H9 (cell line): Measurements from ENCODE around the gene TNFRSF11A. TPM values are rescaled to one million over a fixed set of nuclear protein-coding genes. Genes with fewer than 3 reads are reported as not detected.

Experiments used
- DNase-seq: peaks from one replicate; pipeline ENCODE4 v3.0.0-alpha.2; 2017
- H2AFZ ChIP-seq: one replicate; pipeline ENCODE4 v1.6.1; 2013; ENCODE audit warnings: mild to moderate bottlenecking, low read length, control low read depth, moderate library complexity
- H2AK5ac ChIP-seq: 2 replicates; pipeline ENCODE4 v1.6.1; 2013; ENCODE audit warnings: low read length, control low read depth, mixed read lengths; ENCODE audit not compliant: insufficient read length
- H2BK120ac ChIP-seq: one replicate; pipeline ENCODE4 v1.6.1; 2013; ENCODE audit warnings: low read depth, mild to moderate bottlenecking, low read length, control low read depth, inconsistent platforms; ENCODE audit not compliant: poor library complexity, severe bottlenecking
- H2BK12ac ChIP-seq: 2 replicates; pipeline ENCODE4 v1.6.1; 2013; ENCODE audit warnings: low read length, control low read depth, mixed read lengths, low read depth; ENCODE audit not compliant: insufficient read length
- H2BK15ac ChIP-seq: 2 replicates; pipeline ENCODE4 v1.6.1; 2013; ENCODE audit warnings: low read depth, low read length, control low read depth
- H2BK20ac ChIP-seq: one replicate; pipeline ENCODE4 v1.6.1; 2013; ENCODE audit warnings: low read depth, mild to moderate bottlenecking, low read length, control low read depth, inconsistent platforms; ENCODE audit not compliant: poor library complexity, severe bottlenecking
- H2BK5ac ChIP-seq: 2 replicates; pipeline ENCODE4 v1.6.1; 2013; ENCODE audit warnings: low read length, control low read depth, mixed read lengths; ENCODE audit not compliant: insufficient read length
- H3K14ac ChIP-seq: 2 replicates; pipeline ENCODE4 v1.6.1; 2013; ENCODE audit warnings: low read length, control low read depth; ENCODE audit not compliant: insufficient read depth
- H3K18ac ChIP-seq: 2 replicates; pipeline ENCODE4 v1.6.1; 2013; ENCODE audit warnings: low read depth, mild to moderate bottlenecking, mixed read lengths, low read length, control low read depth; ENCODE audit not compliant: insufficient read length
- H3K23ac ChIP-seq: 2 replicates; pipeline ENCODE4 v1.6.1; 2013; ENCODE audit warnings: low read length, control low read depth, mixed read lengths, low read depth; ENCODE audit not compliant: insufficient read length
- H3K23me2 ChIP-seq: 2 replicates; pipeline ENCODE4 v1.6.1; 2013; ENCODE audit warnings: low read depth, mild to moderate bottlenecking, mixed read lengths, low read length, control low read depth; ENCODE audit not compliant: insufficient read length, poor library complexity, severe bottlenecking
- H3K27ac ChIP-seq: 2 replicates; pipeline ENCODE4 v1.5.1; 2013; ENCODE audit warnings: low read length, control low read depth, mixed read lengths, low read depth; ENCODE audit not compliant: insufficient read length
- H3K27me3 ChIP-seq: 2 replicates; pipeline ENCODE4 v1.6.1; 2013; ENCODE audit warnings: low read length, control low read depth, inconsistent platforms; ENCODE audit not compliant: insufficient read depth
- H3K4ac ChIP-seq: 2 replicates; pipeline ENCODE4 v1.6.1; 2013; ENCODE audit warnings: low read depth, mild to moderate bottlenecking, control low read depth, inconsistent platforms, low read length, moderate library complexity
- H3K4me1 ChIP-seq: 2 replicates; pipeline ENCODE4 v1.6.1; 2013; ENCODE audit warnings: low read length, control low read depth, inconsistent platforms; ENCODE audit not compliant: insufficient read depth
- H3K4me2 ChIP-seq: 2 replicates; pipeline ENCODE4 v1.6.1; 2013; ENCODE audit warnings: low read length, control low read depth, mixed read lengths; ENCODE audit not compliant: insufficient read length, insufficient read depth
- H3K56ac ChIP-seq: 2 replicates; pipeline ENCODE4 v1.6.1; 2013; ENCODE audit warnings: low read depth, mild to moderate bottlenecking, mixed read lengths, low read length, control low read depth; ENCODE audit not compliant: insufficient read length
- H3K79me1 ChIP-seq: 2 replicates; pipeline ENCODE4 v1.6.1; 2013; ENCODE audit warnings: low read depth, mild to moderate bottlenecking, moderate library complexity, low read length, control low read depth, inconsistent platforms; ENCODE audit not compliant: insufficient read depth, poor library complexity, severe bottlenecking
- H3K79me2 ChIP-seq: 2 replicates; pipeline ENCODE4 v1.6.1; 2013; ENCODE audit warnings: low read length, control low read depth, inconsistent platforms; ENCODE audit not compliant: insufficient read depth
- H3K9ac ChIP-seq: 2 replicates; pipeline ENCODE4 v1.6.1; 2013; ENCODE audit warnings: low read length, control low read depth, mixed read lengths; ENCODE audit not compliant: insufficient read length; ENCODE audit errors: extremely low read depth
- H3K9me3 ChIP-seq: one replicate; pipeline ENCODE4 v1.6.1; 2013; ENCODE audit warnings: low read depth, low read length, inconsistent platforms; ENCODE audit not compliant: control insufficient read depth
- H3T11ph ChIP-seq: one replicate; pipeline ENCODE4 v1.6.1; 2013; ENCODE audit warnings: mild to moderate bottlenecking, low read length, control low read depth, inconsistent platforms
- H4K20me1 ChIP-seq: one replicate; pipeline ENCODE4 v1.6.1; 2013; ENCODE audit not compliant: control insufficient read depth, insufficient read length, insufficient read depth
- H4K5ac ChIP-seq: 2 replicates; pipeline ENCODE4 v1.6.1; 2013; ENCODE audit warnings: low read depth, mild to moderate bottlenecking, mixed read lengths, low read length, control low read depth; ENCODE audit not compliant: insufficient read length
- H4K8ac ChIP-seq: replicated peaks from 2 replicates; pipeline ENCODE4 v1.6.1; 2013; ENCODE audit warnings: low read length, control low read depth, mixed read lengths, low read depth; ENCODE audit not compliant: insufficient read length
- H4K91ac ChIP-seq: 2 replicates; pipeline ENCODE4 v1.6.1; 2013; ENCODE audit warnings: low read depth, mild to moderate bottlenecking, moderate library complexity, mixed read lengths, low read length, control low read depth; ENCODE audit not compliant: insufficient read length
- H3K27ac Mint-ChIP-seq, 3 experiments: 2 replicates in 2 of 3; 3 replicates in 1 of 3; pipeline ENCODE4 v1.8.0; 2020 to 2021; ENCODE audit warnings: mixed read lengths in 3 of 3, mild to moderate bottlenecking in 1 of 3, moderate library complexity in 1 of 3
- H3K27me3 Mint-ChIP-seq: 2 replicates; pipeline ENCODE4 v1.8.0; 2021; ENCODE audit warnings: low read depth, mild to moderate bottlenecking, moderate library complexity, mixed read lengths
- H3K36me3 Mint-ChIP-seq, 3 experiments: 2 replicates in 2 of 3; 3 replicates in 1 of 3; pipeline ENCODE4 v1.8.0; 2020 to 2021; ENCODE audit warnings: low read depth in 3 of 3, mixed read lengths in 3 of 3; ENCODE audit not compliant: insufficient read depth in 1 of 3
- H3K4me1 Mint-ChIP-seq, 2 experiments: 2 replicates each; pipeline ENCODE4 v1.8.0; 2020; ENCODE audit warnings: mixed read lengths in 2 of 2
- H3K4me3 Mint-ChIP-seq, 2 experiments: 2 replicates in 1 of 2; 3 replicates in 1 of 2; pipeline ENCODE4 v1.8.0; 2020 to 2021; ENCODE audit warnings: mild to moderate bottlenecking in 2 of 2, mixed read lengths in 2 of 2, moderate library complexity in 1 of 2
- H3K9me3 Mint-ChIP-seq, 2 experiments: 2 replicates in 1 of 2; 3 replicates in 1 of 2; pipeline ENCODE4 v1.8.0; 2020; ENCODE audit warnings: mild to moderate bottlenecking in 2 of 2, mixed read lengths in 2 of 2, moderate library complexity in 1 of 2
- CTCF ChIP-seq: fragments of 200-600 bp; sonication (generic); conservative IDR thresholded peaks from 3 replicates; pipeline ENCODE4 v1.8.0; 2021; ENCODE audit warnings: antibody characterized with exemption, mild to moderate bottlenecking
- WGBS: extraction: QIAGEN DNeasy Blood & Tissue Kit; methylation state at CpG from one replicate; pipeline ENCODE4 v1.1.7; 2013; ENCODE audit warnings: missing lambda C conversion rate, low lambda C conversion rate, mixed read lengths; ENCODE audit not compliant: insufficient read length; ENCODE audit errors: extremely low coverage; 5-methylcytosine and 5-hydroxymethylcytosine counted together
- total RNA-seq: library from RNA; stranded (reverse); gene quantifications from 2 replicates; pipeline ENCODE4 v1.2.1, GENCODE V29; 2021

Gene TNFRSF11A
- total RNA-seq, 1 experiment from 2014 or later, result 7.8 TPM

GRCh38 chr18:62425465-62426190 lies 100.5 kb downstream of the TNFRSF11A start:
- no peak overlapping the region for H3K27ac ChIP-seq
- H3K14ac ChIP-seq, result peak overlapping the region; percentile 46; the same call in 1 of the 2 replicates
- TF ChIP-seq CTCF, result peak; percentile 83
- H3T11ph ChIP-seq, result no peak overlapping the region
- H3K79me2 ChIP-seq, result no peaks in the 10 kb centered on the region
- peaks cover 0 to 8% (median 3%) of the 10 kb centered on the region in 3 experiments; a peak in 3 of 7 replicates for H3K36me3 Mint-ChIP-seq
- H2BK20ac ChIP-seq, result no peak overlapping the region
- H3K9me3 ChIP-seq, result no peaks in the 10 kb centered on the region
- WGBS, result no CpG with 5 or more reads among the region's 14 CpGs
- H3K23ac ChIP-seq, result no peak overlapping the region
- no peaks in the 10 kb centered on the region; the same call in 1 of the 2 replicates for H3K4me1 ChIP-seq
- peaks cover 7% of the 10 kb centered on the region for H3K27me3 Mint-ChIP-seq
- no peak overlapping the region for H3K4ac ChIP-seq
- H3K23me2 ChIP-seq, result peaks cover 2% of the 10 kb centered on the region
- H3K9me3 Mint-ChIP-seq, result peaks cover 5 to 12% of the 10 kb centered on the region in 2 experiments; a peak in 4 of 5 replicates
- no peak overlapping the region for H2BK5ac ChIP-seq
- H3K4me3 Mint-ChIP-seq, result peak overlapping the region; percentile 63 to 76
- peak overlapping the region; percentile 59 for H3K4me2 ChIP-seq
- peak overlapping the region; percentile 46 for H3K9ac ChIP-seq
- H4K91ac ChIP-seq, result no peak overlapping the region
- H3K18ac ChIP-seq, result no peak overlapping the region
- H2BK120ac ChIP-seq, result no peak overlapping the region
- H3K79me1 ChIP-seq, result no peaks in the 10 kb centered on the region
- no peak overlapping the region for H3K56ac ChIP-seq
- H3K4me1 Mint-ChIP-seq, result peaks cover 10 to 11% of the 10 kb centered on the region in 2 experiments
- DNase-seq, result peak; percentile 83
- no peak overlapping the region for H4K5ac ChIP-seq
- H3K27ac Mint-ChIP-seq, result peak overlapping the region in 2 of 3 experiments; percentile 30 to 85; a peak in 4 of 7 replicates
- no peaks in the 10 kb centered on the region for H3K27me3 ChIP-seq
- no peaks in the 10 kb centered on the region for H4K20me1 ChIP-seq
- peak overlapping the region; percentile 100 for H2AFZ ChIP-seq
- H2BK15ac ChIP-seq, result no peak overlapping the region
- H4K8ac ChIP-seq, result no peak overlapping the region
- H2BK12ac ChIP-seq, result no peak overlapping the region
- H2AK5ac ChIP-seq, result no peak overlapping the region
